Breast epithelium (tissue), 4 donors: ENCODE results near the gene CER1. TPM values are rescaled to one million over a fixed set of nuclear protein-coding genes. Genes with fewer than 3 reads are reported as not detected.

Experiments used
- DNase-seq, 2 donors: peaks; one replicate each; pipeline ENCODE4 v3.0.0-alpha.2; 2019; ENCODE audit warnings: low spot score in 2 of 2
- H3K27ac ChIP-seq, 2 donors: fragments of 200-600 bp; sonication (generic) in 1 of 2; one replicate each; pipeline ENCODE4 v1.5.1; 2016 to 2019; ENCODE audit warnings: mild to moderate bottlenecking in 1 of 2
- H3K27me3 ChIP-seq, 2 donors: fragments of 200-600 bp; sonication (generic) in 1 of 2; one replicate each; pipeline versions ENCODE4 v1.5.1 to v1.6.0; 2017 to 2019; ENCODE audit warnings: control low read depth in 1 of 2, mild to moderate bottlenecking in 1 of 2
- H3K36me3 ChIP-seq: fragments of 200-600 bp; one replicate; pipeline ENCODE4 v1.5.1; 2019
- H3K4me1 ChIP-seq, 2 donors: fragments of 200-600 bp; sonication (generic); one replicate each; pipeline ENCODE4 v1.5.1; 2016 to 2019; ENCODE audit warnings: control low read depth in 1 of 2
- H3K4me3 ChIP-seq, 3 donors: fragments of 200-600 bp; sonication (generic); 1 replicate in 2 of 3; 2 replicates in 1 of 3; pipeline ENCODE4 v1.5.1; 2016 to 2019; ENCODE audit warnings: mild to moderate bottlenecking in 3 of 3, moderate library complexity in 2 of 3
- H3K9me3 ChIP-seq, 2 donors: fragments of 200-600 bp; sonication (generic) in 1 of 2; one replicate each; pipeline ENCODE4 v1.5.1; 2016 to 2019; ENCODE audit warnings: control low read depth in 1 of 2
- CTCF ChIP-seq, 3 donors: fragments of 450-650 bp; IDR thresholded peaks; one replicate each; pipeline ENCODE4 v1.5.1; 2016 to 2017; ENCODE audit warnings: antibody characterized with exemption in 3 of 3, mild to moderate bottlenecking in 3 of 3, moderate library complexity in 3 of 3
- POLR2A ChIP-seq: fragments of 450-650 bp; IDR thresholded peaks from one replicate; pipeline ENCODE4 v1.6.1; 2016; ENCODE audit warnings: antibody characterized with exemption, mild to moderate bottlenecking, moderate library complexity
- POLR2AphosphoS5 ChIP-seq, 3 donors: sonication (generic); formaldehyde crosslinking; IDR thresholded peaks; one replicate each; pipeline ENCODE4 v1.6.1; 2017; ENCODE audit warnings: antibody characterized with exemption in 3 of 3
- intact Hi-C: fragments of 100-400 bp; cut with DNase I; formaldehyde crosslinking; loops from one replicate; pipeline ENCODE4 v1.15.1; 2023; ENCODE audit warnings: low total_unique reads
- total RNA-seq, 3 donors: library from RNA; depleted of rRNA; stranded (reverse); fragments of >200 nt; gene quantifications; one replicate each; pipeline ENCODE4 v1.1.0, GENCODE V29; 2016

Gene CER1
- total RNA-seq, 3 donors from 2014 or later: not detected

- no peak overlapping the region for H3K4me3 ChIP-seq
- no peak overlapping the region for H3K27ac ChIP-seq
- no peaks in the 10 kb centered on the region for H3K9me3 ChIP-seq
- no peaks in the 10 kb centered on the region for H3K4me1 ChIP-seq
- no peaks in the 10 kb centered on the region for H3K36me3 ChIP-seq
- TF ChIP-seq POLR2AphosphoS5 (IDR thresholded peaks at IDR 0.05) (no peak), CTCF (IDR thresholded peaks at IDR 0.05) (no peak), POLR2A (no peak)
- intact Hi-C loops: no loop called here
- H3K27me3 ChIP-seq: no peaks in the 10 kb centered on the region
- DNase-seq: no peak
These were observed 39.1 kb upstream of the CER1 start for GRCh38 chr9:14761584-14761983.

GRCh38 chr9:14760060-14760459, 37.5 kb upstream of the CER1 start:
- Histone ChIP-seq H3K4me3 (no peak overlapping the region), H3K36me3 (no peaks in the 10 kb centered on the region), H3K9me3 (no peaks in the 10 kb centered on the region), H3K27ac (no peak overlapping the region), H3K27me3 (no peaks in the 10 kb centered on the region), H3K4me1 (no peaks in the 10 kb centered on the region)
- intact Hi-C loops: no loop called here
- no peak for DNase-seq
- no peak for TF ChIP-seq CTCF (IDR thresholded peaks at IDR 0.05)
- no peak for TF ChIP-seq POLR2A
- no peak for TF ChIP-seq POLR2AphosphoS5 (IDR thresholded peaks at IDR 0.05)

- no peaks in the 10 kb centered on the region for H3K36me3 ChIP-seq
- no peaks in the 10 kb centered on the region for H3K9me3 ChIP-seq
- DNase-seq: no peak
- TF ChIP-seq CTCF (IDR thresholded peaks at IDR 0.05) (no peak), POLR2A (no peak), POLR2AphosphoS5 (IDR thresholded peaks at IDR 0.05) (no peak)
- H3K4me3 ChIP-seq: no peak overlapping the region
- H3K4me1 ChIP-seq: no peaks in the 10 kb centered on the region
- H3K27me3 ChIP-seq: no peaks in the 10 kb centered on the region
- H3K27ac ChIP-seq: no peak overlapping the region
- intact Hi-C loops: no loop called here
These were observed 33.8 kb upstream of the CER1 start for GRCh38 chr9:14756291-14756690.

- Histone ChIP-seq H3K9me3 (no peaks in the 10 kb centered on the region), H3K27me3 (no peaks in the 10 kb centered on the region), H3K36me3 (no peaks in the 10 kb centered on the region), H3K4me3 (no peak overlapping the region), H3K4me1 (no peaks in the 10 kb centered on the region), H3K27ac (no peak overlapping the region)
- TF ChIP-seq CTCF (IDR thresholded peaks at IDR 0.05): no peak
- TF ChIP-seq POLR2AphosphoS5 (IDR thresholded peaks at IDR 0.05): no peak
- no peak for TF ChIP-seq POLR2A
- intact Hi-C loops: no loop called here
- DNase-seq: no peak
These were observed 30.3 kb upstream of the CER1 start for GRCh38 chr9:14752871-14753270.

- Histone ChIP-seq H3K4me1 (no peaks in the 10 kb centered on the region), H3K36me3 (no peaks in the 10 kb centered on the region), H3K9me3 (no peaks in the 10 kb centered on the region), H3K27me3 (no peaks in the 10 kb centered on the region), H3K27ac (no peak overlapping the region), H3K4me3 (no peak overlapping the region)
- DNase-seq: no peak
- no peak for TF ChIP-seq CTCF (IDR thresholded peaks at IDR 0.05)
- TF ChIP-seq POLR2AphosphoS5 (IDR thresholded peaks at IDR 0.05): no peak
- TF ChIP-seq POLR2A: no peak
- intact Hi-C loops: no loop called here
These were observed 29.7 kb upstream of the CER1 start for GRCh38 chr9:14752271-14752670.
